Measurements from ENCODE around the gene LLCFC1.

GRCh38 chr7:142948603-142949002 lies 9.3 kb downstream of the LLCFC1 start:
- TF ChIP-seq CTCF (IDR thresholded peaks at IDR 0.05 in 4 of 5, conservative IDR thresholded peaks at IDR 0.05 in 1 of 5) (no peak), POLR2A (IDR thresholded peaks at IDR 0.05) (no peak)
